Activated CD4-positive, alpha-beta T cell treated with anti-CD3 and anti-CD28 coated beads for 36 hours (primary cell): ENCODE measurements around the gene HOXA7. TPM values are rescaled to one million over a fixed set of nuclear protein-coding genes. Genes with fewer than 3 reads are reported as not detected.

Source experiments
- ATAC-seq: fragments of 200-7000 bp; cut with Tn5 transposase; one replicate; pipeline ENCODE4 v1.10.0; 2021; ENCODE audit warnings: mild to moderate bottlenecking, moderate library complexity
- CTCF ChIA-PET: fragments of 350-600 bp; sonication (Branson Sonifier 250); formaldehyde crosslinking; loops from one replicate; lab custom pipeline; 2021; ENCODE audit warnings: antibody characterized with exemption; lab: Charles Lee
- POLR2A ChIA-PET: fragments of 350-600 bp; sonication (Branson Sonifier 250); formaldehyde crosslinking; loops from one replicate; lab custom pipeline; 2021; ENCODE audit warnings: antibody characterized with exemption, inconsistent platforms; lab: Charles Lee
- DNase-seq: peaks from one replicate; pipeline ENCODE4 v3.0.0-alpha.2; 2020
- H3K27ac Mint-ChIP-seq: one replicate; pipeline ENCODE4 v1.8.0; 2021; ENCODE audit warnings: mixed read lengths
- H3K27me3 Mint-ChIP-seq: one replicate; pipeline ENCODE4 v1.8.0; 2021; ENCODE audit warnings: mixed read lengths
- H3K36me3 Mint-ChIP-seq: one replicate; pipeline ENCODE4 v1.8.0; 2021; ENCODE audit warnings: low read depth, mixed read lengths
- H3K4me1 Mint-ChIP-seq: one replicate; pipeline ENCODE4 v1.8.0; 2021; ENCODE audit warnings: mixed read lengths
- H3K4me3 Mint-ChIP-seq: one replicate; pipeline ENCODE4 v1.8.0; 2021; ENCODE audit warnings: mild to moderate bottlenecking, moderate library complexity, mixed read lengths
- H3K9me3 Mint-ChIP-seq: one replicate; pipeline ENCODE4 v1.8.0; 2021; ENCODE audit warnings: low read depth, mixed read lengths
- intact Hi-C, 2 experiments: fragments of 100-400 bp; cut with DNase I in 1 of 2; cut with micrococcal nuclease in 1 of 2; formaldehyde crosslinking; loops; one replicate each; pipeline versions ENCODE4 v1.14.2 to v1.15.1; 2022 to 2024; cut with DNase I, micrococcal nuclease
- total RNA-seq, 2 experiments: library from RNA; stranded (reverse); gene quantifications; one replicate each; pipeline ENCODE4 v1.2.3, GENCODE V29; 2021

Gene HOXA7
- total RNA-seq, 2 experiments from 2014 or later, result not detected

- no peak for DNase-seq
- H3K4me3 Mint-ChIP-seq, result no peak overlapping the region
- ChIA-PET POLR2A (no interaction called here), CTCF (no interaction called here)
- peaks cover 36% of the 10 kb centered on the region for H3K27me3 Mint-ChIP-seq
- ATAC-seq, result no peak
- H3K27ac Mint-ChIP-seq, result no peak overlapping the region
- intact Hi-C loops, result no loop called here
- H3K9me3 Mint-ChIP-seq, result no peaks in the 10 kb centered on the region
- peaks cover 19% of the 10 kb centered on the region for H3K4me1 Mint-ChIP-seq
- no peaks in the 10 kb centered on the region for H3K36me3 Mint-ChIP-seq
Observed at GRCh38 chr7:27138472-27138871, 18.0 kb downstream of the HOXA7 start.

GRCh38 chr7:27137640-27138315, 18.7 kb downstream of the HOXA7 start:
- ATAC-seq (no peak), DNase-seq (no peak)
- no peak overlapping the region for H3K4me3 Mint-ChIP-seq
- peaks cover 19% of the 10 kb centered on the region for H3K4me1 Mint-ChIP-seq
- H3K36me3 Mint-ChIP-seq, result no peaks in the 10 kb centered on the region
- H3K27me3 Mint-ChIP-seq, result peaks cover 36% of the 10 kb centered on the region
- H3K27ac Mint-ChIP-seq, result no peak overlapping the region
- H3K9me3 Mint-ChIP-seq, result no peaks in the 10 kb centered on the region
- ChIA-PET CTCF (no interaction called here), POLR2A (no interaction called here)
- intact Hi-C loops, result no loop called here

GRCh38 chr7:27134392-27134791, 22.1 kb downstream of the HOXA7 start:
- ChIA-PET CTCF (interaction anchor here (0.8 to 1.2 kb wide), 2 partner anchors 24 to 33 kb away, joined by 3 read pairs; no protein-coding TSS in a partner anchor), POLR2A (no interaction called here)
- Mint-ChIP-seq H3K27me3 (peaks cover 32% of the 10 kb centered on the region), H3K4me3 (no peak overlapping the region), H3K36me3 (no peaks in the 10 kb centered on the region), H3K27ac (peak overlapping the region; percentile 49), H3K9me3 (no peaks in the 10 kb centered on the region), H3K4me1 (peaks cover 19% of the 10 kb centered on the region)
- peak; percentile 78 for ATAC-seq
- peak; percentile 39 for DNase-seq
- intact Hi-C loops, result loop anchor here (1.0 to 5.0 kb wide), 4 partner anchors 16 to 269 kb away; partner anchors contain the start of gene HOXA1 (in 1 of the 2)

- ChIA-PET CTCF (interaction anchor here (0.6 to 0.8 kb wide), 2 partner anchors 32 to 55 kb away, joined by 3 read pairs; no protein-coding TSS in a partner anchor), POLR2A (no interaction called here)
- H3K4me3 Mint-ChIP-seq, result no peak overlapping the region
- peaks cover 19% of the 10 kb centered on the region for H3K4me1 Mint-ChIP-seq
- no peak for DNase-seq
- no peak for ATAC-seq
- H3K36me3 Mint-ChIP-seq, result no peaks in the 10 kb centered on the region
- H3K27me3 Mint-ChIP-seq, result peaks cover 36% of the 10 kb centered on the region
- intact Hi-C loops, result loop anchor here (1.0 to 5.0 kb wide), 4 partner anchors 17 to 268 kb away; partner anchors contain the start of gene HOXA1 (in 1 of the 2)
- H3K27ac Mint-ChIP-seq, result no peak overlapping the region
- H3K9me3 Mint-ChIP-seq, result no peaks in the 10 kb centered on the region
Observed at GRCh38 chr7:27133409-27134231, 22.9 kb downstream of the HOXA7 start.

GRCh38 chr7:27132978-27133377, 23.5 kb downstream of the HOXA7 start:
- POLR2A ChIA-PET, result no interaction called here
- CTCF ChIA-PET, result no interaction called here

GRCh38 chr7:27132214-27132613, 24.3 kb downstream of the HOXA7 start:
- intact Hi-C loops, result loop anchor here in 1 of 2 experiments (5.0 kb wide), 1 partner anchor 35 kb away; the partner anchor contains the start of gene HOXA1
- Mint-ChIP-seq H3K27me3 (peaks cover 34% of the 10 kb centered on the region), H3K27ac (no peak overlapping the region), H3K4me1 (peaks cover 19% of the 10 kb centered on the region), H3K9me3 (no peaks in the 10 kb centered on the region), H3K4me3 (no peak overlapping the region), H3K36me3 (no peaks in the 10 kb centered on the region)
- ChIA-PET POLR2A (no interaction called here), CTCF (interaction anchor here (1.1 kb wide), 2 partner anchors 16 to 18 kb away, joined by 3 read pairs; no protein-coding TSS in a partner anchor)
- ATAC-seq (no peak), DNase-seq (no peak)

More at GRCh38 chr7:27132978-27133377, 23.5 kb downstream of the HOXA7 start:
- H3K4me3 Mint-ChIP-seq, result no peak overlapping the region
- intact Hi-C loops, result loop anchor here in 1 of 2 experiments (5.0 kb wide), 1 partner anchor 36 kb away; the partner anchor contains the start of gene HOXA1
- H3K4me1 Mint-ChIP-seq, result peaks cover 19% of the 10 kb centered on the region
- H3K9me3 Mint-ChIP-seq, result no peaks in the 10 kb centered on the region
- H3K36me3 Mint-ChIP-seq, result no peaks in the 10 kb centered on the region
- peaks cover 38% of the 10 kb centered on the region for H3K27me3 Mint-ChIP-seq
- DNase-seq (no peak), ATAC-seq (no peak)
- no peak overlapping the region for H3K27ac Mint-ChIP-seq

GRCh38 chr7:27131390-27131819, 25.1 kb downstream of the HOXA7 start:
- ATAC-seq (no peak), DNase-seq (no peak)
- POLR2A ChIA-PET, result no interaction called here
- H3K9me3 Mint-ChIP-seq, result no peaks in the 10 kb centered on the region
- H3K36me3 Mint-ChIP-seq, result no peaks in the 10 kb centered on the region
- intact Hi-C loops, result loop anchor here in 1 of 2 experiments (5.0 kb wide), 1 partner anchor 34 kb away; the partner anchor contains the start of gene HOXA1
- CTCF ChIA-PET, result interaction anchor here (1.1 kb wide), 2 partner anchors 17 to 19 kb away, joined by 3 read pairs; no protein-coding TSS in a partner anchor
- H3K27ac Mint-ChIP-seq, result no peak overlapping the region
- H3K4me1 Mint-ChIP-seq, result peaks cover 19% of the 10 kb centered on the region
- peak overlapping the region; percentile 56 for H3K4me3 Mint-ChIP-seq
- peaks cover 39% of the 10 kb centered on the region for H3K27me3 Mint-ChIP-seq

GRCh38 chr7:27130540-27131389, 25.7 kb downstream of the HOXA7 start, which contains the start of gene HOXA4:
Gene HOXA4 (minus strand): TSS chr7:27130757. CDS start chr7:27130733, 24 bp downstream.
- CTCF ChIA-PET, result interaction anchor here (1.1 kb wide), 2 partner anchors 17 to 20 kb away, joined by 3 read pairs; no protein-coding TSS in a partner anchor
- Mint-ChIP-seq H3K9me3 (no peaks in the 10 kb centered on the region), H3K27ac (peak within 1 kb of the TSS; percentile 42), H3K4me1 (peaks cover 17% of the 10 kb centered on the region), H3K4me3 (peak within 1 kb of the TSS; percentile 56), H3K27me3 (peaks cover 38% of the 10 kb centered on the region), H3K36me3 (no peaks in the 10 kb centered on the region)
- POLR2A ChIA-PET, result no interaction called here
- DNase-seq, result peak; percentile 83
- intact Hi-C loops, result loop anchor here in 1 of 2 experiments (5.0 kb wide), 1 partner anchor 33 kb away; the partner anchor contains the start of gene HOXA1
- ATAC-seq, result peak; percentile 87

- peaks cover 12% of the 10 kb centered on the region for H3K4me1 Mint-ChIP-seq
- no peak overlapping the region for H3K4me3 Mint-ChIP-seq
- DNase-seq (no peak), ATAC-seq (no peak)
- ChIA-PET POLR2A (no interaction called here), CTCF (no interaction called here)
- peaks cover 38% of the 10 kb centered on the region for H3K27me3 Mint-ChIP-seq
- intact Hi-C loops, result loop anchor here in 1 of 2 experiments (5.0 kb wide), 1 partner anchor 33 kb away; the partner anchor contains the start of gene HOXA1
- H3K9me3 Mint-ChIP-seq, result no peaks in the 10 kb centered on the region
- H3K36me3 Mint-ChIP-seq, result no peaks in the 10 kb centered on the region
- no peak overlapping the region for H3K27ac Mint-ChIP-seq
Observed at GRCh38 chr7:27129729-27130539, 26.5 kb downstream of the HOXA7 start.
